HG02759 (cell line): ENCODE results near the gene RNU6-1.
A peak's percentile ranks its signal among the peaks of the same experiment; 100 is the strongest.

ENCODE experiments used
- ATAC-seq: cut with Tn5 transposase; IDR thresholded peaks from one replicate; pipeline ENCODE4 v1.9.1; 2021; ENCODE audit warnings: mild to moderate bottlenecking, moderate library complexity; ENCODE audit not compliant: unreplicated experiment

RNU6-1 gene

GRCh38 chr15:67839929-67840748 is at the start of gene RNU6-1:
Gene RNU6-1, minus strand, starts transcription at chr15:67840045.
- ATAC-seq, result peak; percentile 89

GRCh38 chr15:67887776-67888175 is 47.9 kb upstream of the RNU6-1 start:
- ATAC-seq, result no peak

GRCh38 chr15:67885861-67886260 is 46.0 kb upstream of the RNU6-1 start:
- no peak for ATAC-seq

GRCh38 chr15:67885175-67885523 is 45.3 kb upstream of the RNU6-1 start:
- no peak for ATAC-seq

GRCh38 chr15:67884514-67885174 is 44.8 kb upstream of the RNU6-1 start:
- ATAC-seq, result no peak

GRCh38 chr15:67884009-67884408 is 44.2 kb upstream of the RNU6-1 start:
- no peak for ATAC-seq

- ATAC-seq, result no peak
These were observed 43.5 kb upstream of the RNU6-1 start for GRCh38 chr15:67883234-67883773.

GRCh38 chr15:67882487-67883233 is 42.8 kb upstream of the RNU6-1 start:
- ATAC-seq, result no peak

GRCh38 chr15:67880651-67881182 is 40.9 kb upstream of the RNU6-1 start:
- ATAC-seq, result no peak

- ATAC-seq, result no peak
These were observed 39.7 kb upstream of the RNU6-1 start for GRCh38 chr15:67879440-67880129.

GRCh38 chr15:67878712-67879206 is 38.9 kb upstream of the RNU6-1 start:
- ATAC-seq, result no peak

GRCh38 chr15:67873777-67874176 is 33.9 kb upstream of the RNU6-1 start:
- no peak for ATAC-seq

GRCh38 chr15:67870868-67871408 is 31.1 kb upstream of the RNU6-1 start:
- ATAC-seq, result no peak

GRCh38 chr15:67869701-67870100 is 29.9 kb upstream of the RNU6-1 start:
- no peak for ATAC-seq

GRCh38 chr15:67865766-67866165 is 25.9 kb upstream of the RNU6-1 start:
- ATAC-seq, result no peak

- ATAC-seq, result no peak
These were observed 25.5 kb upstream of the RNU6-1 start for GRCh38 chr15:67865331-67865730.

GRCh38 chr15:67863442-67863987 is 23.7 kb upstream of the RNU6-1 start:
- ATAC-seq, result peak; percentile 88

- peak; percentile 67 for ATAC-seq
These were observed 23.1 kb upstream of the RNU6-1 start for GRCh38 chr15:67862750-67863441.

GRCh38 chr15:67861983-67862382 is 22.1 kb upstream of the RNU6-1 start:
- no peak for ATAC-seq
